GM12891 (cell line): Measurements from ENCODE around the gene RIPOR3.
"Not testable (repeated sequence)": the region's sequence is repeated elsewhere in the genome, so short reads cannot be mapped to it uniquely, and the experiment has no call there.

ENCODE experiments used
- DNase-seq: peaks from one replicate; pipeline ENCODE4 v3.0.0; 2011; ENCODE audit warnings: low spot score; ENCODE audit not compliant: insufficient read length
- FAIRE-seq: peaks from 2 replicates; lab custom pipeline; 2011; peaks lifted over from hg19 to GRCh38; lab: Jason Lieb, UNC
- PAX5 ChIP-seq: IDR thresholded peaks from 2 replicates; pipeline ENCODE4 v1.6.1; 2011; ENCODE audit warnings: low read length, moderate library complexity, mild to moderate bottlenecking; ENCODE audit not compliant: insufficient read depth, severe bottlenecking
- POLR2A ChIP-seq: IDR thresholded peaks from 2 replicates; pipeline ENCODE4 v1.6.1; 2011; ENCODE audit warnings: low read depth, low read length, control low read depth
- POLR2AphosphoS5 ChIP-seq: IDR thresholded peaks from 2 replicates; pipeline ENCODE4 v1.6.1; 2011; ENCODE audit warnings: low read depth, low read length, control low read depth
- POU2F2 ChIP-seq: IDR thresholded peaks from 2 replicates; pipeline ENCODE4 v1.6.1; 2011; ENCODE audit warnings: low read depth, mild to moderate bottlenecking, control low read depth, low read length, moderate library complexity
- SPI1 ChIP-seq: IDR thresholded peaks from 2 replicates; pipeline ENCODE4 v1.6.1; 2011; ENCODE audit warnings: low read depth, low read length, control low read depth
- TAF1 ChIP-seq: IDR thresholded peaks from 2 replicates; pipeline ENCODE4 v1.6.1; 2011; ENCODE audit warnings: low read depth, low read length, control low read depth

RIPOR3 gene

DNA sequence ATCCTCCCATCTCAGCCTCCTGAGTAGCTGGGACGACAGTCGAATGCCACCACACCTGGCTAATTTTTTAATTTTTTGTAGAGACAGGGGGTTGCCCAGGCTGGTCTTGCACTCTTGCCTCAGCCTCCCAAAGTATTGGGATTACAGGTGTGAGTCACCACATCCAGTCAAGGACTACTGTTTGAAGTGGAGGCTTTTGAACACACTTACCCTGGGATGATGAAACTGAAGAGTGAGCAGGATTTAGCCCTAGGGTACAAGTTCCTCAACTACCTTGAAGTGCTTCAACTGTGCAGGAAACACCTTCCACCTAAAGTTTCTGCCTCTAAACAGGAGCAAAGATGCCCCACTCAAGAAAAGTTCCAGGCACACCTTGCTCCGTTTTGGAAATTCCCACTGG, 24.4 kb upstream of the RIPOR3 start:
- no peak for FAIRE-seq

DNA sequence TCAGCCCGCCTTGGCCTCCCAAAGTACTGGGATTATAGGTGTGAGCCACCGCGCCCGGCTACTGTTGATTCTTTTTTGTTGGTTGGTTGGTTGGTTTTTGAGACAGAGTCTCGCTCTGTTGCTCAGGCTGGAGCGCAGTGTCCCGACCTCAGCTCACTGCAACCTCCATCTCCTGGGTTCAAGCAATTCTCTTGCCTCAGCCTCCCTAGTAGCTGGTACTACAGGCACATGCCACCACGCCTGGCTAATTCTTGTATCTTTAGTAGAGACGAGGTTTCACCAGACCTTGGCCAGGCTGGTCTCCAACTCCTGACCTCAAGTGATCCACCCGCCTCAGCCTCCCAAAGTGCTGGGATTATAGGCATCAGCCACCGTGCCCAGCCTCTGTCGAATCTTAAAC, 23.1 kb upstream of the RIPOR3 start:
- not testable (repeated sequence) for DNase-seq, FAIRE-seq

More for the DNA sequence above, 24.4 kb upstream of the RIPOR3 start:
- TF ChIP-seq SPI1 (no peak), POLR2A (no peak), POLR2AphosphoS5 (no peak), PAX5 (no peak), POU2F2 (no peak), TAF1 (no peak)
- no peak for DNase-seq

- TF ChIP-seq POU2F2 = no peak
- no peak for TF ChIP-seq POLR2A
- TF ChIP-seq TAF1 = no peak
- TF ChIP-seq SPI1 = no peak
- no peak for FAIRE-seq
- no peak for DNase-seq
These were observed 22.3 kb upstream of the RIPOR3 start for GRCh38 chr20:50713657-50714101.

DNA sequence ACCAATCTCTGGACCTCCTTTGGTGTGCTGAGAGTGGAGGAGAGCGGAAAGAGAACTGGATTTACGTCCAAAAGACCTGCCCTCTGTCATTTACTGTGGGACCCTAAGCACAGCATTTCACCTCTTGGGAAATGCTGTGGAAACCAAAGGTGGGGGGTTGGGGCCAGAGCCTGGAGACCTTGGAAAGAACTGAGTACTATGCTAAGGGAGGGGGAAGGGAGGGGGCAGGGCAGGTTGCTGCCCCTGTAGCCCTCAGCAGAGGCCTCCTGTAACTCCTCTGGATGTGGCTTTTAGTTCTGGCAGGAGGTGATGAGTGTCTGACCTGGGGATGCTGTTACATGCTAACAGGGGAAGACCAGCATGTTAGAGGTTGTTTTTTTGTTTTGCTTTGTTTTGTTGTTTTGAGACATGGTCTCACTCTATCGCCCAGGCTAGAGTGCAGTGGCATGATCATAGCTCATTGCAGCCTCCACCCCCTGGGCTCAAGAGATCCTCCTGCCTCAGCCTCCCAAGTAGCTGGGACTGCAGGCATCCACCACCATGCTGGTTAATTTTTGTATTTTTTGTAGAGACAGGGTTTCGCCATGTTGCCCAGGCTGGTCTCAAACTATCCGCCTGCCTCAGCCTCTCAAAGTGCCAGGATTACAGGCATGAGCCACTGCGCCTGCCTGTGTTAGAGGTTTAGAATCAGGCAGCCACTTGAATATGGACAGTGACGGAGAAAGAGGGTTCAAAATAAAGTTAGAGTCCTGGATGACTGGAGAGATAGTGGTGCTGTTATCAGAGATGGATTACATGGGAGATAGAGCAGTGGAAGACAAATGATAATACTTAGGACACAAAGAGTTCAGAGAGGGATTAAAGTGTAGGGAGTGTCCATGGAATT, 21.7 kb upstream of the RIPOR3 start:
- TF ChIP-seq POU2F2 (no peak), POLR2AphosphoS5 (no peak), SPI1 (no peak), TAF1 (no peak)
- FAIRE-seq (no peak), DNase-seq (no peak)

GRCh38 chr20:50711113-50711825, 19.9 kb upstream of the RIPOR3 start:
- no peak for FAIRE-seq
- no peak for TF ChIP-seq POU2F2
- no peak for TF ChIP-seq SPI1
- no peak for TF ChIP-seq POLR2A
- TF ChIP-seq PAX5 = no peak
- TF ChIP-seq TAF1 = no peak
- no peak for TF ChIP-seq POLR2AphosphoS5
- no peak for DNase-seq

DNA sequence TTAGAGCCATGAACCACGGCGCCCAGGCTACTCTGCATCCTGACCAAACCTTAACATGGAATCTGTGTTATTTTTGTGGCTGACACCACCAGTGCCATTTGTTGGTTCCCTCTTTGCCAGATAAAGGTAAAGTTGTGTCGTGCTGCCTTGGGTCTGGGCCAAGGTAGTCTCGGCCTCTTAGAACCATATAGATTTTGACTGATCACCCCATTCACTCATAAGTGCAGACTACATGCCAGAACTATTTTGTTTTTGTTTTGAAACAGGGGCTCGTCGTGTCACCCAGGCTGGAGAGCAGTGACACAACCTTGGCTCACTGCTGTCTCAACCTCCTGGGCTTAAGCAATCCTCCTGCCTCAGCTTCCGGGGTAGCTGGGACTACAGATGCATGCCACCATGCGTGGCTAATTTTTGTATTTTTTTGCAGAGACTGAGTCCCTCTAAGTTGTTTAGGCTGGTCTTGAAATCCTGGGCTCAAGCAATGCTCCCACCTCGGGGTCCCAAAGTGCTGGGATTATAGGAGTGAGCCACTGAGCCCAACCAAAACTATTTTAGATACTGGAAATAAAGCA, 19.2 kb upstream of the RIPOR3 start:
- TF ChIP-seq POLR2A = no peak
- TF ChIP-seq POLR2AphosphoS5 = no peak
- TF ChIP-seq POU2F2 = no peak
- no peak for TF ChIP-seq SPI1
- no peak for TF ChIP-seq TAF1
- TF ChIP-seq PAX5 = no peak
- DNase-seq (no peak), FAIRE-seq (no peak)

DNA sequence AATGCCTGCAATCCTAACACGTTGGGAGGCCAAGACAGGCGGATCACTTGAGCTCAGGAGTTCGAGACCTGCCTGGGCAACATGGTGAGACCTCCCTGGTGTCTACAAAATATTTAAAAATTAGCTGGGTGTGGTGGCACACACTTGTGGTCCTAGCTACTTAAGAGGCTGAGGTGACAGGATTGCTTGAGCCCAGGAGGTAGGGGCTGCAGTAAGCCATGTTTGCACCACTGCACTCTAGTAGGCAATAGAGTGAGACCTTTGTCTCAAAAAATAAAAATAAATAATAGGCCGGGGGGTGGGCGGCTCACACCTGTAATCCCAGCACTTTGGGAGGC, 18.3 kb upstream of the RIPOR3 start:
- FAIRE-seq = no peak
- no peak for TF ChIP-seq POLR2A
- no peak for TF ChIP-seq POU2F2
- TF ChIP-seq PAX5 = no peak
- no peak for DNase-seq

DNA sequence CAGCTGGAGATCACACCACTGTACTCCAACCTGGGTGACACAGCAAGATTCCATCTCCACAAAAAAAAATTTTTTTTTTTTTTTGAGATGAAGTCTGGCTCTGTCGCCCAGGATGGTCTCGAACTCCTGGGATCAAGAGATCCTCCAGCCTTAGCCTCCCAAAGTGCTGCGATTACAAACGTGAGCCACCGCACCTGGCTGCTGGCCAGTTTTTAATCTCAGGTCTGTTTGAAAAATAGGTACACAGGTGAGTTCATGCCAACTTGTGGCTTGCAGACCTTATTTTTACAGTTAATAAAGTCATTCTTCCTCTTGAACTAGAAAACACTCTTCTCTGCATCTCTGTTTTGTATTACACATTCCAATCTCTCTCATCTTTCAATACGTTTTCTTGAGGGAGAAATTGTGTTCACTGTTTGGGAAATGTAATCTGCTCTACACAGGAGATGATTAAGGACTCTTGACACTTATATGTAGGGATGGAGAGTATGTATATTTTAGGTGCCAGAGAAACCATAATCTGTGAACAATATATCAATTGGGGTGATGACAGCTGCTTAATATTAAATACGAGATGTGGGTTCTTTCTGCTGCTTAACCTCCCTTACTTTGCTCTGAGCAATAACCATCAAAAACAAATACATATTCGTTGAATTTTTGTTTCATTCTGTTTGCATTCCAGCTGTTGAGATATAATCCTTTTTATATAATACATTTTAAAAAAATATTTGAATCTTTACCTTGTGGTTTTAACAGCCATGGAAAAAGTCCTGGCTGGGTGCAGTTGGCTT, 17.7 kb upstream of the RIPOR3 start:
- no peak for FAIRE-seq
- TF ChIP-seq PAX5 (no peak), POLR2AphosphoS5 (no peak), SPI1 (no peak), POLR2A (no peak), TAF1 (no peak), POU2F2 (no peak)
- DNase-seq = no peak

GRCh38 chr20:50704971-50705370, 13.6 kb upstream of the RIPOR3 start:
- TF ChIP-seq TAF1 = no peak
- no peak for DNase-seq
- no peak for FAIRE-seq

- no peak for DNase-seq
- TF ChIP-seq POLR2A = no peak
- TF ChIP-seq TAF1 = no peak
- TF ChIP-seq POU2F2 = no peak
- no peak for TF ChIP-seq SPI1
- no peak for TF ChIP-seq POLR2AphosphoS5
- no peak for FAIRE-seq
These were observed 13.2 kb upstream of the RIPOR3 start for GRCh38 chr20:50704514-50704913.

- not testable (repeated sequence) for DNase-seq, FAIRE-seq
These were observed 12.5 kb upstream of the RIPOR3 start for GRCh38 chr20:50703651-50704438.
